GM18517 (cell line): ENCODE data around the gene PTK7.

ENCODE experiments used
- ATAC-seq: cut with Tn5 transposase; IDR thresholded peaks from one replicate; pipeline ENCODE4 v1.9.1; 2021; ENCODE audit warnings: mild to moderate bottlenecking, moderate library complexity; ENCODE audit not compliant: unreplicated experiment

The PTK7 gene

GRCh38 chr6:43082806-43083655 lies 6.9 kb downstream of the PTK7 start:
- ATAC-seq: no peak

- no peak for ATAC-seq
Measured at GRCh38 chr6:43086022-43086658, 10.0 kb downstream of the PTK7 start.

- no peak for ATAC-seq
Measured at GRCh38 chr6:43088654-43089056, 12.5 kb downstream of the PTK7 start.

GRCh38 chr6:43089467-43089866 lies 13.4 kb downstream of the PTK7 start:
- ATAC-seq: no peak

- no peak for ATAC-seq
Measured at GRCh38 chr6:43089874-43090558, 13.9 kb downstream of the PTK7 start.

GRCh38 chr6:43090559-43090956 lies 14.4 kb downstream of the PTK7 start:
- ATAC-seq: no peak

GRCh38 chr6:43091020-43091419 lies 14.9 kb downstream of the PTK7 start:
- ATAC-seq: no peak

GRCh38 chr6:43091436-43091991 lies 15.4 kb downstream of the PTK7 start:
- ATAC-seq: no peak

- no peak for ATAC-seq
Measured at GRCh38 chr6:43092635-43093034, 16.5 kb downstream of the PTK7 start.

GRCh38 chr6:43093436-43094289 lies 17.5 kb downstream of the PTK7 start:
- no peak for ATAC-seq

GRCh38 chr6:43095939-43096338 lies 19.8 kb downstream of the PTK7 start:
- no peak for ATAC-seq

- ATAC-seq: no peak
Measured at GRCh38 chr6:43096451-43097097, 20.5 kb downstream of the PTK7 start.

GRCh38 chr6:43097098-43097489 lies 21.0 kb downstream of the PTK7 start:
- no peak for ATAC-seq

- ATAC-seq: no peak
Measured at GRCh38 chr6:43097502-43097901, 21.4 kb downstream of the PTK7 start.

- ATAC-seq: no peak
Measured at GRCh38 chr6:43101497-43101896, 25.4 kb downstream of the PTK7 start.

- no peak for ATAC-seq
Measured at GRCh38 chr6:43103253-43103876, 27.3 kb downstream of the PTK7 start.

- ATAC-seq: no peak
Measured at GRCh38 chr6:43105538-43106222, 29.6 kb downstream of the PTK7 start.

- no peak for ATAC-seq
Measured at GRCh38 chr6:43107344-43108062, 31.4 kb downstream of the PTK7 start.
